BJ (cell line): ENCODE data around the gene HMGCL. TPM values are rescaled to one million over a fixed set of nuclear protein-coding genes. Genes with fewer than 3 reads are reported as not detected.

Experiments used
- CTCF ChIA-PET: fragments of 350-600 bp; formaldehyde crosslinking; extraction: SDS; loops from one replicate; lab custom pipeline; 2021; ENCODE audit warnings: antibody characterized with exemption, inconsistent platforms; lab: Yijun Ruan, JAX
- POLR2A ChIA-PET: fragments of 300-600 bp; sonication (Branson Sonifier 250); formaldehyde crosslinking; extraction: SDS; loops from one replicate; lab custom pipeline; 2021; ENCODE audit warnings: antibody characterized with exemption; lab: Charles Lee
- DNase-seq: peaks from one replicate; pipeline ENCODE4 v3.0.0-alpha.2; 2011; ENCODE audit warnings: low read depth
- H3K27me3 ChIP-seq: 2 replicates; pipeline ENCODE4 v1.6.0; 2011; ENCODE audit warnings: low read length; ENCODE audit not compliant: control insufficient read depth, insufficient read depth
- H3K36me3 ChIP-seq: 2 replicates; pipeline ENCODE4 v1.5.1; 2011; ENCODE audit warnings: low read length; ENCODE audit not compliant: control insufficient read depth, insufficient read depth
- H3K4me3 ChIP-seq: 2 replicates; pipeline ENCODE4 v1.5.1; 2011; ENCODE audit warnings: low read depth, mild to moderate bottlenecking, control low read depth, low read length
- CTCF ChIP-seq: IDR thresholded peaks from 2 replicates; pipeline ENCODE4 v1.5.1; 2011; ENCODE audit warnings: low read depth, mild to moderate bottlenecking, control low read depth, inconsistent platforms, low read length, moderate library complexity; ENCODE audit not compliant: insufficient read depth
- polyA plus RNA-seq: library from polyadenylated mRNA; depleted of rRNA; stranded (reverse); fragments of >200 nt; gene quantifications from 2 replicates; pipeline ENCODE4 v1.2.3, GENCODE V29; 2011; rRNA removed

HMGCL gene
- polyA plus RNA-seq, 1 experiment: 41.7 TPM

- DNase-seq: no peak
- Histone ChIP-seq H3K27me3 (no peaks in the 10 kb centered on the region), H3K36me3 (peaks cover 34% of the 10 kb centered on the region), H3K4me3 (no peak overlapping the region)
- CTCF ChIA-PET: interaction anchor here (1.0 to 1.4 kb wide), 2 partner anchors 12 to 14 kb away, joined by 3 to 9 read pairs; no protein-coding TSS in a partner anchor
- TF ChIP-seq CTCF: no peak
- POLR2A ChIA-PET: interaction anchor here (0.6 kb wide), 2 partner anchors 66 to 261 kb away, joined by 3 to 4 read pairs; partner anchors contain the start of gene RPL11
Observed at GRCh38 chr1:23757812-23758211, 67.4 kb downstream of the HMGCL start.

DNA sequence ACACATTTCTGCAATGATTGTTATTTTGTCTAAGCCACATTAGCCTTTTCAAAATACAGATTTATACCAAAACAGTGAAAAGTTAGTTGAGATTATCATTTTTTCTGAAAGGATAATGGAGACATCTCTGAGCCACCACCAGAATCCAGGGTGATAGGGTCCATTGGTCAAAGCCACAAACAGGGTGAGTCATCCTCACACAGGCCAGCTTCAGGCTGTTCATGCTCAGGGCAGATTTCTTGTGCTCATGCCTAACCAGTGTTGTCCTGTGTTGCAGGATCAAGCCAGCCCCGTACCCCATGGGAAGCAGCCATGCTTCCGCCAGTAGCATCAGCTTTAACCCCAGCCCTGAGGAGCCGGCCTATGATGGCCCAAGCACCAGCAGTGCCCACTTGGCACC lies 68.6 kb downstream of the HMGCL start:
- TF ChIP-seq CTCF: no peak
- H3K36me3 ChIP-seq: peaks cover 39% of the 10 kb centered on the region
- H3K4me3 ChIP-seq: no peak overlapping the region
- CTCF ChIA-PET: interaction anchor here (0.8 to 3.4 kb wide), 2 partner anchors 9 to 15 kb away, joined by 4 to 13 read pairs; no protein-coding TSS in a partner anchor
- H3K27me3 ChIP-seq: no peaks in the 10 kb centered on the region
- POLR2A ChIA-PET: no interaction called here
- no peak for DNase-seq

DNA sequence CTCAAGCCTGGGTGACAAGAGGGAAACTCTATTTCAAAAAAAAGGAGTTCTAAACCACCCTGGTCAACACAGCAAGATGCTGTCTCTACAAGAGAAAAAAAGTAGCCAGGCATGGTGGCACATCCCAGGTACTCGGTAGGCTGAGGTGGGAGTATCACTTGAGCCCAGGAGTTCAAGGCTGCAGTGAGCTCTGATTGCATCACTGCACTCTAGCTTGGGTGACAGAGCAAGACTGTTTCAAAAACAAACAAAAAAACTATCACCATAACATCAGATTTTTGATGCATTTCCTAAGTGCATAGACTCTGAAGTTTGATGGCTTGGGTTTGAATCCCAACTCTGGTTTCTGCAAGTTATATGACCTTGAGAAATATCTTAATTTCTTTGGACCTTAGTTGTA lies 72.3 kb downstream of the HMGCL start:
- Histone ChIP-seq H3K4me3 (no peak overlapping the region), H3K36me3 (peaks cover 41% of the 10 kb centered on the region), H3K27me3 (no peaks in the 10 kb centered on the region)
- ChIA-PET POLR2A (no interaction called here), CTCF (no interaction called here)
- no peak for DNase-seq
- no peak for TF ChIP-seq CTCF

Other genes starting within 250 kb of the HMGCL start
- 1,288 and 1,806 TPM in 2 replicates for gene RPL11, start 133.6 kb downstream of the HMGCL start, polyA plus RNA-seq
- 21.5 and 24.5 TPM in 2 replicates for gene ELOA, start 82.0 kb downstream of the HMGCL start, polyA plus RNA-seq
- 33.7 and 35.2 TPM in 2 replicates for gene PITHD1, start 47.0 kb downstream of the HMGCL start, polyA plus RNA-seq
- gene LYPLA2, start 34.3 kb downstream of the HMGCL start, polyA plus RNA-seq: 31.3 and 51.9 TPM in 2 replicates
- 23.8 and 36.1 TPM in 2 replicates for gene GALE, start 24.7 kb downstream of the HMGCL start, polyA plus RNA-seq
- gene FUCA1, start 42.9 kb upstream of the HMGCL start, polyA plus RNA-seq: 12.5 and 22.8 TPM in 2 replicates
- not detected in 2 replicates for gene CNR2, start 87.9 kb upstream of the HMGCL start, polyA plus RNA-seq
- gene PNRC2, start 134.4 kb upstream of the HMGCL start, polyA plus RNA-seq: 30.0 and 51.1 TPM in 2 replicates
- 55.1 and 97.8 TPM in 2 replicates for gene SRSF10, start 154.9 kb upstream of the HMGCL start, polyA plus RNA-seq